WERI-Rb-1 (cell line): ENCODE results near the gene DACH1.

Experiments
- DNase-seq: peaks from one replicate; pipeline ENCODE4 v3.0.0-alpha.2; 2020
- H3K27ac ChIP-seq: fragments of 250-450 bp; sonication (Bioruptor Pico); 2 replicates; pipeline ENCODE4 v1.5.1; 2020; ENCODE audit warnings: mild to moderate bottlenecking, moderate library complexity
- H3K27me3 ChIP-seq: fragments of 250-450 bp; sonication (Bioruptor Pico); 2 replicates; pipeline ENCODE4 v1.5.1; 2021; ENCODE audit warnings: mild to moderate bottlenecking, low read depth, moderate library complexity; ENCODE audit not compliant: insufficient read depth, severe bottlenecking
- H3K36me3 ChIP-seq: fragments of 250-450 bp; sonication (Bioruptor Pico); 2 replicates; pipeline ENCODE4 v1.5.1; 2020; ENCODE audit warnings: mild to moderate bottlenecking, moderate library complexity
- H3K4me3 ChIP-seq: 2 replicates; pipeline ENCODE4 v1.5.1; 2011; ENCODE audit warnings: low read depth, mild to moderate bottlenecking, control low read depth, low read length
- H3K9me3 ChIP-seq: fragments of 250-450 bp; sonication (Bioruptor Pico); 2 replicates; pipeline ENCODE4 v1.5.1; 2021; ENCODE audit warnings: mild to moderate bottlenecking, moderate library complexity; ENCODE audit not compliant: severe bottlenecking
- CTCF ChIP-seq: IDR thresholded peaks from 2 replicates; pipeline ENCODE4 v1.5.1; 2011; ENCODE audit warnings: low read depth, mild to moderate bottlenecking, control low read depth, inconsistent platforms, low read length

Gene DACH1

GRCh38 chr13:71729441-71729840, 137.6 kb downstream of the DACH1 start:
- no peaks in the 10 kb centered on the region for H3K9me3 ChIP-seq
- no peak for TF ChIP-seq CTCF
- H3K4me3 ChIP-seq, result no peak overlapping the region
- no peaks in the 10 kb centered on the region for H3K36me3 ChIP-seq
- DNase-seq, result no peak
- no peaks in the 10 kb centered on the region for H3K27me3 ChIP-seq
- H3K27ac ChIP-seq, result no peak overlapping the region

- no peak overlapping the region for H3K27ac ChIP-seq
- DNase-seq, result no peak
Observed at GRCh38 chr13:71727662-71728061, 139.3 kb downstream of the DACH1 start.

GRCh38 chr13:71727042-71727441, 140.0 kb downstream of the DACH1 start:
- H3K27me3 ChIP-seq, result no peaks in the 10 kb centered on the region
- no peak overlapping the region for H3K27ac ChIP-seq
- H3K36me3 ChIP-seq, result no peaks in the 10 kb centered on the region
- TF ChIP-seq CTCF, result no peak
- no peak for DNase-seq
- H3K4me3 ChIP-seq, result no peak overlapping the region
- H3K9me3 ChIP-seq, result no peaks in the 10 kb centered on the region

More at GRCh38 chr13:71727662-71728061, 139.3 kb downstream of the DACH1 start:
- Histone ChIP-seq H3K4me3 (no peak overlapping the region), H3K27me3 (no peaks in the 10 kb centered on the region), H3K9me3 (no peaks in the 10 kb centered on the region), H3K36me3 (no peaks in the 10 kb centered on the region)
- no peak for TF ChIP-seq CTCF

- Histone ChIP-seq H3K27ac (no peak overlapping the region), H3K36me3 (no peaks in the 10 kb centered on the region), H3K27me3 (no peaks in the 10 kb centered on the region), H3K4me3 (no peak overlapping the region), H3K9me3 (no peaks in the 10 kb centered on the region)
- TF ChIP-seq CTCF, result no peak
- DNase-seq, result no peak
Observed at GRCh38 chr13:71722206-71722605, 144.8 kb downstream of the DACH1 start.

- Histone ChIP-seq H3K9me3 (no peaks in the 10 kb centered on the region), H3K27ac (no peak overlapping the region), H3K36me3 (no peaks in the 10 kb centered on the region), H3K4me3 (no peak overlapping the region), H3K27me3 (no peaks in the 10 kb centered on the region)
- TF ChIP-seq CTCF, result no peak
- DNase-seq, result no peak
Observed at GRCh38 chr13:71721104-71721503, 145.9 kb downstream of the DACH1 start.

GRCh38 chr13:71718931-71719330, 148.1 kb downstream of the DACH1 start:
- DNase-seq, result no peak
- H3K36me3 ChIP-seq, result no peaks in the 10 kb centered on the region
- no peak overlapping the region for H3K27ac ChIP-seq
- no peaks in the 10 kb centered on the region for H3K27me3 ChIP-seq
- no peak for TF ChIP-seq CTCF
- no peak overlapping the region for H3K4me3 ChIP-seq
- H3K9me3 ChIP-seq, result no peaks in the 10 kb centered on the region
